ENCODE data around the gene DCST1.

The DCST1 gene

GRCh38 chr1:155070721-155071569 lies 37.3 kb downstream of the DCST1 start:
- in situ Hi-C loops (cut with MboI; ENCODE audit: low sequenced_read_pairs), result no loop called here

- in situ Hi-C loops (cut with MboI; ENCODE audit: low sequenced_read_pairs), result no loop called here
Measured at GRCh38 chr1:155071701-155072100, 38.1 kb downstream of the DCST1 start.

GRCh38 chr1:155072531-155073289 lies 39.1 kb downstream of the DCST1 start:
- in situ Hi-C loops (cut with MboI; ENCODE audit: low sequenced_read_pairs), result no loop called here

GRCh38 chr1:155073377-155074242 lies 40.0 kb downstream of the DCST1 start:
- in situ Hi-C loops (cut with MboI; ENCODE audit: low sequenced_read_pairs), result no loop called here

- in situ Hi-C loops (cut with MboI; ENCODE audit: low sequenced_read_pairs), result no loop called here
Measured at GRCh38 chr1:155075535-155075934, 41.9 kb downstream of the DCST1 start.

GRCh38 chr1:155076371-155076770 lies 42.7 kb downstream of the DCST1 start:
- in situ Hi-C loops (cut with MboI; ENCODE audit: low sequenced_read_pairs), result no loop called here

GRCh38 chr1:155077346-155077745 lies 43.7 kb downstream of the DCST1 start:
- in situ Hi-C loops (cut with MboI; ENCODE audit: low sequenced_read_pairs), result no loop called here

GRCh38 chr1:155077758-155078445 lies 44.3 kb downstream of the DCST1 start:
- in situ Hi-C loops (cut with MboI; ENCODE audit: low sequenced_read_pairs), result no loop called here

- in situ Hi-C loops (cut with MboI; ENCODE audit: low sequenced_read_pairs), result no loop called here
Measured at GRCh38 chr1:155078469-155079209, 45.0 kb downstream of the DCST1 start, which contains the start of gene EFNA3. EFNA3 (plus strand) TSS chr1:155078837; CDS start chr1:155078942, 105 bp downstream.

GRCh38 chr1:155079210-155079486 lies 45.5 kb downstream of the DCST1 start:
- in situ Hi-C loops (cut with MboI; ENCODE audit: low sequenced_read_pairs), result no loop called here

- in situ Hi-C loops (cut with MboI; ENCODE audit: low sequenced_read_pairs), result no loop called here
Measured at GRCh38 chr1:155079487-155080311, 46.1 kb downstream of the DCST1 start.

GRCh38 chr1:155080312-155081228 lies 46.9 kb downstream of the DCST1 start:
- in situ Hi-C loops (cut with MboI; ENCODE audit: low sequenced_read_pairs), result no loop called here

- in situ Hi-C loops (cut with MboI; ENCODE audit: low sequenced_read_pairs), result no loop called here
Measured at GRCh38 chr1:155081472-155082300, 48.1 kb downstream of the DCST1 start.

- in situ Hi-C loops (cut with MboI; ENCODE audit: low sequenced_read_pairs), result no loop called here
Measured at GRCh38 chr1:155082301-155083051, 48.9 kb downstream of the DCST1 start.

- in situ Hi-C loops (cut with MboI; ENCODE audit: low sequenced_read_pairs), result no loop called here
Measured at GRCh38 chr1:155083052-155083541, 49.5 kb downstream of the DCST1 start.

Data from HL-60/S4 treated with phorbol 12-myristate 13-acetate at 8.2 ng/mL for 4 days and 3 days (cell line).